Stimulated activated CD4-positive, alpha-beta T cell treated with anti-CD3 and anti-CD28 coated beads, TNF-alpha, amount 100 ng/mL, for 1 hour (primary cell): ENCODE data around the gene SLC16A7.

Experiments
- DNase-seq, 3 donors: peaks; one replicate each; pipeline ENCODE4 v3.0.0-alpha.2; 2020; ENCODE audit warnings: low read depth in 3 of 3, low spot score in 1 of 3

The SLC16A7 gene

GRCh38 chr12:59624732-59625460 lies 29.1 kb downstream of the SLC16A7 start:
- DNase-seq: no peak

GRCh38 chr12:59626382-59626781 lies 30.6 kb downstream of the SLC16A7 start:
- no peak for DNase-seq

GRCh38 chr12:59627582-59627981 lies 31.8 kb downstream of the SLC16A7 start:
- DNase-seq: no peak

- no peak for DNase-seq
These were observed 34.1 kb downstream of the SLC16A7 start for GRCh38 chr12:59629890-59630289.

- DNase-seq: no peak
These were observed 36.6 kb downstream of the SLC16A7 start for GRCh38 chr12:59632408-59632807.

- DNase-seq: no peak
These were observed 38.4 kb downstream of the SLC16A7 start for GRCh38 chr12:59634254-59634653.

GRCh38 chr12:59636945-59637691 lies 41.3 kb downstream of the SLC16A7 start:
- no peak for DNase-seq

GRCh38 chr12:59637692-59638070 lies 41.9 kb downstream of the SLC16A7 start:
- DNase-seq: no peak

- DNase-seq: no peak
These were observed 47.7 kb downstream of the SLC16A7 start for GRCh38 chr12:59643550-59643949.

- DNase-seq: no peak
These were observed 49.4 kb downstream of the SLC16A7 start for GRCh38 chr12:59645242-59645641.

- no peak for DNase-seq
These were observed 50.8 kb downstream of the SLC16A7 start for GRCh38 chr12:59646636-59647035.

GRCh38 chr12:59649203-59649602 lies 53.4 kb downstream of the SLC16A7 start:
- DNase-seq: no peak

- no peak for DNase-seq
These were observed 54.9 kb downstream of the SLC16A7 start for GRCh38 chr12:59650588-59651228.

- DNase-seq: no peak
These were observed 55.5 kb downstream of the SLC16A7 start for GRCh38 chr12:59651229-59651920.

GRCh38 chr12:59652130-59652529 lies 56.3 kb downstream of the SLC16A7 start:
- no peak for DNase-seq

- no peak for DNase-seq
These were observed 58.2 kb downstream of the SLC16A7 start for GRCh38 chr12:59654061-59654460.

- no peak for DNase-seq
These were observed 61.4 kb downstream of the SLC16A7 start for GRCh38 chr12:59657266-59657665.

- DNase-seq: no peak
These were observed 61.9 kb downstream of the SLC16A7 start for GRCh38 chr12:59657711-59658110.

GRCh38 chr12:59660148-59660547 lies 64.3 kb downstream of the SLC16A7 start:
- no peak for DNase-seq

- DNase-seq: no peak
These were observed 65.2 kb downstream of the SLC16A7 start for GRCh38 chr12:59660921-59661597.

- DNase-seq: no peak
These were observed 68.7 kb downstream of the SLC16A7 start for GRCh38 chr12:59664495-59664894.
